GM20000 (cell line): Measurements from ENCODE around the gene CADPS2.

Experiments
- DNase-seq: peaks from one replicate; pipeline ENCODE4 v3.0.0; 2012; ENCODE audit warnings: low spot score
- TF ChIP-seq, protein P1 (sequence below): IDR thresholded peaks from 2 replicates; pipeline ENCODE4 v1.5.1; 2012; ENCODE audit warnings: mild to moderate bottlenecking, control low read depth; ENCODE audit errors: extremely low read depth, missing control alignments

The CADPS2 gene

GRCh38 chr7:122702872-122703510 lies 183.3 kb downstream of the CADPS2 start, which contains the start of gene RNF148:
RNF148 (minus strand) TSS chr7:122702922; CDS start chr7:122702750, 172 bp downstream.
- DNase-seq = no peak
- TF ChIP-seq, protein P1, sequence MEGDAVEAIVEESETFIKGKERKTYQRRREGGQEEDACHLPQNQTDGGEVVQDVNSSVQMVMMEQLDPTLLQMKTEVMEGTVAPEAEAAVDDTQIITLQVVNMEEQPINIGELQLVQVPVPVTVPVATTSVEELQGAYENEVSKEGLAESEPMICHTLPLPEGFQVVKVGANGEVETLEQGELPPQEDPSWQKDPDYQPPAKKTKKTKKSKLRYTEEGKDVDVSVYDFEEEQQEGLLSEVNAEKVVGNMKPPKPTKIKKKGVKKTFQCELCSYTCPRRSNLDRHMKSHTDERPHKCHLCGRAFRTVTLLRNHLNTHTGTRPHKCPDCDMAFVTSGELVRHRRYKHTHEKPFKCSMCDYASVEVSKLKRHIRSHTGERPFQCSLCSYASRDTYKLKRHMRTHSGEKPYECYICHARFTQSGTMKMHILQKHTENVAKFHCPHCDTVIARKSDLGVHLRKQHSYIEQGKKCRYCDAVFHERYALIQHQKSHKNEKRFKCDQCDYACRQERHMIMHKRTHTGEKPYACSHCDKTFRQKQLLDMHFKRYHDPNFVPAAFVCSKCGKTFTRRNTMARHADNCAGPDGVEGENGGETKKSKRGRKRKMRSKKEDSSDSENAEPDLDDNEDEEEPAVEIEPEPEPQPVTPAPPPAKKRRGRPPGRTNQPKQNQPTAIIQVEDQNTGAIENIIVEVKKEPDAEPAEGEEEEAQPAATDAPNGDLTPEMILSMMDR = no peak

GRCh38 chr7:122699017-122699416 lies 187.2 kb downstream of the CADPS2 start, which contains the start of gene RNF133:
RNF133 (minus strand) TSS chr7:122699117; CDS start chr7:122698918, 199 bp downstream.
- no peak for DNase-seq
- TF ChIP-seq, protein P1 = no peak

- DNase-seq = no peak
- TF ChIP-seq, protein P1 = no peak
Measured at GRCh38 chr7:122695816-122696215, 190.4 kb downstream of the CADPS2 start.

DNA sequence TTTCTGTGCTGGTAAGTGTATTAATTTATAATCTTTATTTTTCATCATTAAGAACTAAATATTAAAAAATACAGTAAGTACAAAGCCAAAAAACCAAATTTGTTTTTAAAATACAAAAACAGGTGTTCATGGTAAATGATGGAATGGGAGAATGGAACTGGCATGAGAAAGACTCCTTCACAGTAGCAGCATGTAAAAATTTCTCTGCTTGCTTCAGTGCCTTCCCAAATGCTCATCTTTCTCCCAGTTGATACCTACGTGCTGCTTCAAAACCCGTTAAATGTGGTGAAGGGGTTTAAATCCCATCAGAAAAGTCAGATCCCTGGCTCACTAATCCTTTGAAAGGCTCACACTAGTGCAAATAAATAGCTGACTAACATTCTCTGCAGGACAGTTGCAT lies 191.6 kb downstream of the CADPS2 start:
- TF ChIP-seq, protein P1 = no peak
- DNase-seq = no peak

DNA sequence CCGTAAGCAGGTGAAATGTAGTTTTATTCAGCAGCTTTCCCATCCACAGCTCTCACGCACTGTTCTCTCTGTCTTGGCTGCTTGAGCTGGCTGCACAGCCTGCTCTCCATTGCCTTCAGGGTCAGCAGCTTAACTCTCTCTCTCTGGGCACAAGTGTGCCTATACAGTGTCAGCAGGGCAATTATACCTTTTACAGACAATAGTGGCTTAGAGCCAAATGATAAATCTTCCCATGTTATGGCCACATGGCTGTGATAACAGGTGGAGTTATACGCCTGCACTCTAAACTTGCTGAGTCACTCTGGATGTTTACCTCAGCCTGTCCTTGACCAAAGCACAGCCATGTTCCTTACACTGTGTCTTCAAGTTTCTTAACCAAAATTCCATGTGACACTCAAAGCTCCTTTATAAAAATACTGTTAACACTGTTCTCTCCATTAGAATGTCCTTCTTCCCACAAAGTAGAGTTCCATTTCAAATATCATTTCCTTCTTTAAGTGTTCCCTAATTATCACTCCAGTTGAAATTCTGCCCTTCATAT lies 193.4 kb downstream of the CADPS2 start:
- TF ChIP-seq, protein P1 = no peak
- no peak for DNase-seq

- TF ChIP-seq, protein P1 = no peak
Measured at GRCh38 chr7:122691569-122692235, 194.6 kb downstream of the CADPS2 start.

GRCh38 chr7:122689346-122690109 lies 196.7 kb downstream of the CADPS2 start:
- DNase-seq = no peak
- TF ChIP-seq, protein P1 = no peak

More at GRCh38 chr7:122691569-122692235, 194.6 kb downstream of the CADPS2 start:
- no peak for DNase-seq
